ENCODE measurements around the gene GET3. TPM values are rescaled to one million over a fixed set of nuclear protein-coding genes. Genes with fewer than 3 reads are reported as not detected.

Gene GET3
- total RNA-seq, 1 experiment from 2014 or later, result 69.9 TPM

- BruUV-seq (replicated peaks), result no TSS peak
- Histone ChIP-seq H3K4me3 (ENCODE audit: low read depth in 2 of 2, low read length in 2 of 2) (no peak overlapping the region), H3K36me3 (ENCODE audit: control insufficient read depth, insufficient read depth, low read length) (no peaks in the 10 kb centered on the region), H3K4me1 (ENCODE audit: control insufficient read depth, insufficient read depth, low read length) (no peaks in the 10 kb centered on the region), H3K9me3 (ENCODE audit: control insufficient read depth, insufficient read depth, low read depth, low read length) (no peaks in the 10 kb centered on the region), H3K27ac (ENCODE audit: low read length) (no peak overlapping the region), H3K27me3 (ENCODE audit: control insufficient read depth, insufficient read depth, low read length) (no peaks in the 10 kb centered on the region)
- DNase-seq (ENCODE audit: low read depth, low spot score) (no peak), ATAC-seq (no peak)
- in situ Hi-C loops (cut with HindIII; ENCODE audit: low pct_unique_long_range_greater_than_20kb, low sequenced_read_pairs) (no loop called here), intact Hi-C loops (cut with micrococcal nuclease; ENCODE audit: unreplicated experiment) (no loop called here)
- TF ChIP-seq POLR2AphosphoS5 (IDR thresholded peaks at IDR 0.05; ENCODE audit: low read depth, low read length) (no peak), TCF7L2 (IDR thresholded peaks at IDR 0.05; ENCODE audit: low read depth, low read length) (no peak), REST (IDR thresholded peaks at IDR 0.05; ENCODE audit: insufficient read depth in 1 of 2, low read depth in 2 of 2, low read length in 1 of 2) (no peak), CTCF (IDR thresholded peaks at IDR 0.05) (no peak), SIN3A (IDR thresholded peaks at IDR 0.05; ENCODE audit: borderline replicate concordance, insufficient read depth, low read depth, low read length) (no peak)
- CTCF ChIA-PET, result no interaction called here
- POLR2A ChIA-PET, result interaction anchor here (0.6 kb wide), 1 partner anchor 12 kb away, joined by 3 read pairs; no protein-coding TSS in a partner anchor
Measured at GRCh38 chr19:12756150-12756883, 19.0 kb downstream of the GET3 start.

- in situ Hi-C loops (cut with HindIII; ENCODE audit: low pct_unique_long_range_greater_than_20kb, low sequenced_read_pairs), result no loop called here
- POLR2A ChIA-PET, result interaction anchor here (0.6 kb wide), 1 partner anchor 41 kb away, joined by 4 read pairs; no protein-coding TSS in a partner anchor
Measured at GRCh38 chr19:12757544-12758274, 20.4 kb downstream of the GET3 start.

More at GRCh38 chr19:12757544-12758274, 20.4 kb downstream of the GET3 start:
- ATAC-seq, result peak; percentile 93
- BruUV-seq (replicated peaks), result no TSS peak
- H3K27me3 ChIP-seq (ENCODE audit: control insufficient read depth, insufficient read depth, low read length), result no peaks in the 10 kb centered on the region
- no peaks in the 10 kb centered on the region for H3K9me3 ChIP-seq (ENCODE audit: control insufficient read depth, insufficient read depth, low read depth, low read length)
- H3K4me1 ChIP-seq (ENCODE audit: control insufficient read depth, insufficient read depth, low read length), result no peaks in the 10 kb centered on the region
- TF ChIP-seq REST (IDR thresholded peaks at IDR 0.05; ENCODE audit: insufficient read depth in 1 of 2, low read depth in 2 of 2, low read length in 1 of 2) (no peak; a peak in 1 of 4 replicates), CTCF (IDR thresholded peaks at IDR 0.05) (peak; percentile 96), POLR2AphosphoS5 (IDR thresholded peaks at IDR 0.05; ENCODE audit: low read depth, low read length) (no peak)
- peak overlapping the region; percentile 59; the same call in 1 of the 2 replicates for H3K27ac ChIP-seq (ENCODE audit: low read length)
- H3K36me3 ChIP-seq (ENCODE audit: control insufficient read depth, insufficient read depth, low read length), result no peaks in the 10 kb centered on the region
- peak overlapping the region; percentile 44 to 55 for H3K4me3 ChIP-seq (ENCODE audit: low read depth in 2 of 2, low read length in 2 of 2)
- CTCF ChIA-PET, result interaction anchor here (0.6 to 1.0 kb wide), 4 partner anchors 8 to 162 kb away, joined by 3 to 7 read pairs (median 4); partner anchors contain the start of gene SYCE2
- no peak for DNase-seq (ENCODE audit: low read depth, low spot score)
- intact Hi-C loops (cut with micrococcal nuclease; ENCODE audit: unreplicated experiment), result no loop called here

All from Panc1 (cell line).